H9 (cell line): Measurements from ENCODE around the gene MOB3C. TPM values are rescaled to one million over a fixed set of nuclear protein-coding genes. Genes with fewer than 3 reads are reported as not detected.

Experiments used
- DNase-seq: peaks from one replicate; pipeline ENCODE4 v3.0.0-alpha.2; 2017
- H2AFZ ChIP-seq: one replicate; pipeline ENCODE4 v1.6.1; 2013; ENCODE audit warnings: mild to moderate bottlenecking, low read length, control low read depth, moderate library complexity
- H2AK5ac ChIP-seq: 2 replicates; pipeline ENCODE4 v1.6.1; 2013; ENCODE audit warnings: low read length, control low read depth, mixed read lengths; ENCODE audit not compliant: insufficient read length
- H2BK120ac ChIP-seq: one replicate; pipeline ENCODE4 v1.6.1; 2013; ENCODE audit warnings: low read depth, mild to moderate bottlenecking, low read length, control low read depth, inconsistent platforms; ENCODE audit not compliant: poor library complexity, severe bottlenecking
- H2BK12ac ChIP-seq: 2 replicates; pipeline ENCODE4 v1.6.1; 2013; ENCODE audit warnings: low read length, control low read depth, mixed read lengths, low read depth; ENCODE audit not compliant: insufficient read length
- H2BK15ac ChIP-seq: 2 replicates; pipeline ENCODE4 v1.6.1; 2013; ENCODE audit warnings: low read depth, low read length, control low read depth
- H2BK20ac ChIP-seq: one replicate; pipeline ENCODE4 v1.6.1; 2013; ENCODE audit warnings: low read depth, mild to moderate bottlenecking, low read length, control low read depth, inconsistent platforms; ENCODE audit not compliant: poor library complexity, severe bottlenecking
- H2BK5ac ChIP-seq: 2 replicates; pipeline ENCODE4 v1.6.1; 2013; ENCODE audit warnings: low read length, control low read depth, mixed read lengths; ENCODE audit not compliant: insufficient read length
- H3K14ac ChIP-seq: 2 replicates; pipeline ENCODE4 v1.6.1; 2013; ENCODE audit warnings: low read length, control low read depth; ENCODE audit not compliant: insufficient read depth
- H3K18ac ChIP-seq: 2 replicates; pipeline ENCODE4 v1.6.1; 2013; ENCODE audit warnings: low read depth, mild to moderate bottlenecking, mixed read lengths, low read length, control low read depth; ENCODE audit not compliant: insufficient read length
- H3K23ac ChIP-seq: 2 replicates; pipeline ENCODE4 v1.6.1; 2013; ENCODE audit warnings: low read length, control low read depth, mixed read lengths, low read depth; ENCODE audit not compliant: insufficient read length
- H3K23me2 ChIP-seq: 2 replicates; pipeline ENCODE4 v1.6.1; 2013; ENCODE audit warnings: low read depth, mild to moderate bottlenecking, mixed read lengths, low read length, control low read depth; ENCODE audit not compliant: insufficient read length, poor library complexity, severe bottlenecking
- H3K27ac ChIP-seq: 2 replicates; pipeline ENCODE4 v1.5.1; 2013; ENCODE audit warnings: low read length, control low read depth, mixed read lengths, low read depth; ENCODE audit not compliant: insufficient read length
- H3K27me3 ChIP-seq: 2 replicates; pipeline ENCODE4 v1.6.1; 2013; ENCODE audit warnings: low read length, control low read depth, inconsistent platforms; ENCODE audit not compliant: insufficient read depth
- H3K4ac ChIP-seq: 2 replicates; pipeline ENCODE4 v1.6.1; 2013; ENCODE audit warnings: low read depth, mild to moderate bottlenecking, control low read depth, inconsistent platforms, low read length, moderate library complexity
- H3K4me1 ChIP-seq: 2 replicates; pipeline ENCODE4 v1.6.1; 2013; ENCODE audit warnings: low read length, control low read depth, inconsistent platforms; ENCODE audit not compliant: insufficient read depth
- H3K4me2 ChIP-seq: 2 replicates; pipeline ENCODE4 v1.6.1; 2013; ENCODE audit warnings: low read length, control low read depth, mixed read lengths; ENCODE audit not compliant: insufficient read length, insufficient read depth
- H3K56ac ChIP-seq: 2 replicates; pipeline ENCODE4 v1.6.1; 2013; ENCODE audit warnings: low read depth, mild to moderate bottlenecking, mixed read lengths, low read length, control low read depth; ENCODE audit not compliant: insufficient read length
- H3K79me1 ChIP-seq: 2 replicates; pipeline ENCODE4 v1.6.1; 2013; ENCODE audit warnings: low read depth, mild to moderate bottlenecking, moderate library complexity, low read length, control low read depth, inconsistent platforms; ENCODE audit not compliant: insufficient read depth, poor library complexity, severe bottlenecking
- H3K79me2 ChIP-seq: 2 replicates; pipeline ENCODE4 v1.6.1; 2013; ENCODE audit warnings: low read length, control low read depth, inconsistent platforms; ENCODE audit not compliant: insufficient read depth
- H3K9ac ChIP-seq: 2 replicates; pipeline ENCODE4 v1.6.1; 2013; ENCODE audit warnings: low read length, control low read depth, mixed read lengths; ENCODE audit not compliant: insufficient read length; ENCODE audit errors: extremely low read depth
- H3K9me3 ChIP-seq: one replicate; pipeline ENCODE4 v1.6.1; 2013; ENCODE audit warnings: low read depth, low read length, inconsistent platforms; ENCODE audit not compliant: control insufficient read depth
- H3T11ph ChIP-seq: one replicate; pipeline ENCODE4 v1.6.1; 2013; ENCODE audit warnings: mild to moderate bottlenecking, low read length, control low read depth, inconsistent platforms
- H4K20me1 ChIP-seq: one replicate; pipeline ENCODE4 v1.6.1; 2013; ENCODE audit not compliant: control insufficient read depth, insufficient read length, insufficient read depth
- H4K5ac ChIP-seq: 2 replicates; pipeline ENCODE4 v1.6.1; 2013; ENCODE audit warnings: low read depth, mild to moderate bottlenecking, mixed read lengths, low read length, control low read depth; ENCODE audit not compliant: insufficient read length
- H4K8ac ChIP-seq: replicated peaks from 2 replicates; pipeline ENCODE4 v1.6.1; 2013; ENCODE audit warnings: low read length, control low read depth, mixed read lengths, low read depth; ENCODE audit not compliant: insufficient read length
- H4K91ac ChIP-seq: 2 replicates; pipeline ENCODE4 v1.6.1; 2013; ENCODE audit warnings: low read depth, mild to moderate bottlenecking, moderate library complexity, mixed read lengths, low read length, control low read depth; ENCODE audit not compliant: insufficient read length
- H3K27ac Mint-ChIP-seq, 3 experiments: 2 replicates in 2 of 3; 3 replicates in 1 of 3; pipeline ENCODE4 v1.8.0; 2020 to 2021; ENCODE audit warnings: mixed read lengths in 3 of 3, mild to moderate bottlenecking in 1 of 3, moderate library complexity in 1 of 3
- H3K27me3 Mint-ChIP-seq: 2 replicates; pipeline ENCODE4 v1.8.0; 2021; ENCODE audit warnings: low read depth, mild to moderate bottlenecking, moderate library complexity, mixed read lengths
- H3K36me3 Mint-ChIP-seq, 3 experiments: 2 replicates in 2 of 3; 3 replicates in 1 of 3; pipeline ENCODE4 v1.8.0; 2020 to 2021; ENCODE audit warnings: low read depth in 3 of 3, mixed read lengths in 3 of 3; ENCODE audit not compliant: insufficient read depth in 1 of 3
- H3K4me1 Mint-ChIP-seq, 2 experiments: 2 replicates each; pipeline ENCODE4 v1.8.0; 2020; ENCODE audit warnings: mixed read lengths in 2 of 2
- H3K4me3 Mint-ChIP-seq, 2 experiments: 2 replicates in 1 of 2; 3 replicates in 1 of 2; pipeline ENCODE4 v1.8.0; 2020 to 2021; ENCODE audit warnings: mild to moderate bottlenecking in 2 of 2, mixed read lengths in 2 of 2, moderate library complexity in 1 of 2
- H3K9me3 Mint-ChIP-seq, 2 experiments: 2 replicates in 1 of 2; 3 replicates in 1 of 2; pipeline ENCODE4 v1.8.0; 2020; ENCODE audit warnings: mild to moderate bottlenecking in 2 of 2, mixed read lengths in 2 of 2, moderate library complexity in 1 of 2
- CTCF ChIP-seq: fragments of 200-600 bp; sonication (generic); conservative IDR thresholded peaks from 3 replicates; pipeline ENCODE4 v1.8.0; 2021; ENCODE audit warnings: antibody characterized with exemption, mild to moderate bottlenecking
- WGBS: extraction: QIAGEN DNeasy Blood & Tissue Kit; methylation state at CpG from one replicate; pipeline ENCODE4 v1.1.7; 2013; ENCODE audit warnings: missing lambda C conversion rate, low lambda C conversion rate, mixed read lengths; ENCODE audit not compliant: insufficient read length; ENCODE audit errors: extremely low coverage; 5-methylcytosine and 5-hydroxymethylcytosine counted together
- total RNA-seq: library from RNA; stranded (reverse); gene quantifications from 2 replicates; pipeline ENCODE4 v1.2.1, GENCODE V29; 2021

The MOB3C gene
- total RNA-seq, 1 experiment from 2014 or later: 3.2 TPM

GRCh38 chr1:46621930-46622329 is 5.3 kb upstream of the MOB3C start:
- WGBS: no CpG with 5 or more reads among the region's 7 CpGs
- TF ChIP-seq CTCF: no peak
- no peak overlapping the region for H3T11ph ChIP-seq
- no peak overlapping the region for H4K91ac ChIP-seq
- no peak overlapping the region for H3K9ac ChIP-seq
- no peak overlapping the region for H2BK12ac ChIP-seq
- H3K9me3 Mint-ChIP-seq: no peaks in the 10 kb centered on the region
- H3K23ac ChIP-seq: no peak overlapping the region
- H3K27ac Mint-ChIP-seq: no peak overlapping the region
- H3K14ac ChIP-seq: no peak overlapping the region
- H4K20me1 ChIP-seq: no peaks in the 10 kb centered on the region
- H2AFZ ChIP-seq: no peak overlapping the region
- H2BK5ac ChIP-seq: no peak overlapping the region
- H3K4me1 Mint-ChIP-seq: peaks cover 12 to 13% of the 10 kb centered on the region in 2 experiments
- no peak overlapping the region for H3K4ac ChIP-seq
- DNase-seq: no peak
- H3K27me3 Mint-ChIP-seq: peaks cover 34% of the 10 kb centered on the region
- H3K79me2 ChIP-seq: no peaks in the 10 kb centered on the region
- no peak overlapping the region for H2AK5ac ChIP-seq
- no peak overlapping the region for H2BK120ac ChIP-seq
- H3K18ac ChIP-seq: no peak overlapping the region
- no peak overlapping the region for H3K4me2 ChIP-seq
- no peak overlapping the region for H3K4me3 Mint-ChIP-seq
- H3K27me3 ChIP-seq: peaks cover 3% of the 10 kb centered on the region
- H3K27ac ChIP-seq: no peak overlapping the region
- peaks cover 2% of the 10 kb centered on the region for H3K23me2 ChIP-seq
- H4K8ac ChIP-seq: no peak overlapping the region
- H3K36me3 Mint-ChIP-seq: no peaks in the 10 kb centered on the region
- no peaks in the 10 kb centered on the region for H3K4me1 ChIP-seq
- no peaks in the 10 kb centered on the region for H3K9me3 ChIP-seq
- no peak overlapping the region for H2BK15ac ChIP-seq
- H4K5ac ChIP-seq: no peak overlapping the region
- no peaks in the 10 kb centered on the region for H3K79me1 ChIP-seq
- H2BK20ac ChIP-seq: no peak overlapping the region
- H3K56ac ChIP-seq: no peak overlapping the region
